Osteoblast (primary cell): ENCODE measurements around the gene CFAP54. TPM values are rescaled to one million over a fixed set of nuclear protein-coding genes. Genes with fewer than 3 reads are reported as not detected.
A peak's percentile ranks its signal among the peaks of the same experiment; 100 is the strongest.

Experiments used
- DNase-seq: peaks from one replicate; pipeline ENCODE4 v3.0.0; 2011; ENCODE audit warnings: low spot score, mixed read lengths; ENCODE audit not compliant: insufficient read length; ENCODE audit errors: missing footprints
- H2AFZ ChIP-seq: 2 replicates; pipeline ENCODE4 v1.6.0; 2011; ENCODE audit warnings: mild to moderate bottlenecking, low read length
- H3K27ac ChIP-seq: 2 replicates; pipeline ENCODE4 v1.5.1; 2011; ENCODE audit warnings: mild to moderate bottlenecking, low read depth, low read length, moderate library complexity
- H3K27me3 ChIP-seq: 2 replicates; pipeline ENCODE4 v1.6.0; 2012; ENCODE audit warnings: mild to moderate bottlenecking, control low read depth, inconsistent platforms, low read length, moderate library complexity; ENCODE audit not compliant: insufficient read depth
- H3K36me3 ChIP-seq: 2 replicates; pipeline ENCODE4 v1.5.1; 2011; ENCODE audit warnings: mild to moderate bottlenecking, low read length, control low read depth, moderate library complexity; ENCODE audit not compliant: insufficient read depth
- H3K4me1 ChIP-seq: 2 replicates; pipeline ENCODE4 v1.5.1; 2011; ENCODE audit warnings: mild to moderate bottlenecking, low read length, control low read depth, moderate library complexity; ENCODE audit not compliant: insufficient read depth
- H3K4me2 ChIP-seq: 2 replicates; pipeline ENCODE4 v1.6.0; 2011; ENCODE audit warnings: mild to moderate bottlenecking, low read length; ENCODE audit not compliant: insufficient read depth
- H3K4me3 ChIP-seq: fragments of 200-600 bp; sonication (generic); 3 replicates; pipeline ENCODE4 v1.5.1; 2012; ENCODE audit warnings: mild to moderate bottlenecking, low read length, inconsistent platforms; ENCODE audit not compliant: insufficient read depth
- H3K79me2 ChIP-seq: 2 replicates; pipeline ENCODE4 v1.6.0; 2012; ENCODE audit warnings: mild to moderate bottlenecking, low read length, control low read depth, inconsistent platforms; ENCODE audit not compliant: insufficient read depth
- H3K9me3 ChIP-seq: 2 replicates; pipeline ENCODE4 v1.5.1; 2011; ENCODE audit warnings: low read depth, low read length, control low read depth
- H4K20me1 ChIP-seq: 2 replicates; pipeline ENCODE4 v1.6.0; 2012; ENCODE audit warnings: mild to moderate bottlenecking, low read length, control low read depth; ENCODE audit not compliant: insufficient read depth
- CTCF ChIP-seq: IDR thresholded peaks from 2 replicates; pipeline ENCODE4 v1.5.1; 2011; ENCODE audit warnings: mild to moderate bottlenecking, low read depth, low read length, moderate library complexity; ENCODE audit errors: extremely low read depth
- total RNA-seq: library from RNA; depleted of rRNA; stranded (reverse); fragments of >200 nt; gene quantifications from 2 replicates; pipeline ENCODE4 v1.2.3, GENCODE V29; 2012

CFAP54 gene
- total RNA-seq, 1 donor, result 2.2 TPM

- Histone ChIP-seq H3K36me3 (no peaks in the 10 kb centered on the region), H3K4me3 (peak overlapping the region; percentile 17)
- peak; percentile 68 for DNase-seq
Observed at GRCh38 chr12:96878704-96879103, 389.3 kb downstream of the CFAP54 start.

GRCh38 chr12:96879301-96879700 is 389.9 kb downstream of the CFAP54 start:
- peak overlapping the region; percentile 48 for H3K4me2 ChIP-seq
- TF ChIP-seq CTCF, result no peak

More at GRCh38 chr12:96878704-96879103, 389.3 kb downstream of the CFAP54 start:
- H3K4me2 ChIP-seq, result peak overlapping the region; percentile 63
- H3K4me1 ChIP-seq, result peaks cover 39% of the 10 kb centered on the region
- no peaks in the 10 kb centered on the region for H3K79me2 ChIP-seq
- no peaks in the 10 kb centered on the region for H4K20me1 ChIP-seq
- no peaks in the 10 kb centered on the region for H3K9me3 ChIP-seq
- H2AFZ ChIP-seq, result peak overlapping the region; percentile 18
- peak overlapping the region; percentile 83 for H3K27ac ChIP-seq
- no peak for TF ChIP-seq CTCF
- no peaks in the 10 kb centered on the region for H3K27me3 ChIP-seq

GRCh38 chr12:96880220-96880619 is 390.8 kb downstream of the CFAP54 start:
- Histone ChIP-seq H3K4me1 (peaks cover 37% of the 10 kb centered on the region), H3K79me2 (no peaks in the 10 kb centered on the region), H4K20me1 (no peaks in the 10 kb centered on the region), H2AFZ (no peak overlapping the region), H3K4me2 (no peak overlapping the region), H3K4me3 (no peak overlapping the region), H3K27ac (no peak overlapping the region), H3K36me3 (no peaks in the 10 kb centered on the region), H3K9me3 (no peaks in the 10 kb centered on the region), H3K27me3 (no peaks in the 10 kb centered on the region)
- TF ChIP-seq CTCF, result no peak
- no peak for DNase-seq

More at GRCh38 chr12:96879301-96879700, 389.9 kb downstream of the CFAP54 start:
- H3K36me3 ChIP-seq, result no peaks in the 10 kb centered on the region
- peak overlapping the region; percentile 34 for H2AFZ ChIP-seq
- H3K9me3 ChIP-seq, result no peaks in the 10 kb centered on the region
- no peaks in the 10 kb centered on the region for H3K79me2 ChIP-seq
- H3K27me3 ChIP-seq, result no peaks in the 10 kb centered on the region
- peak overlapping the region; percentile 73 for H3K27ac ChIP-seq
- peak; percentile 68 for DNase-seq
- no peaks in the 10 kb centered on the region for H4K20me1 ChIP-seq
- no peak overlapping the region for H3K4me3 ChIP-seq
- H3K4me1 ChIP-seq, result peaks cover 39% of the 10 kb centered on the region

- no peak for TF ChIP-seq CTCF
- no peaks in the 10 kb centered on the region for H3K79me2 ChIP-seq
- no peaks in the 10 kb centered on the region for H4K20me1 ChIP-seq
- H3K9me3 ChIP-seq, result no peaks in the 10 kb centered on the region
- no peak overlapping the region for H3K27ac ChIP-seq
- H2AFZ ChIP-seq, result no peak overlapping the region
- H3K36me3 ChIP-seq, result no peaks in the 10 kb centered on the region
- H3K4me3 ChIP-seq, result no peak overlapping the region
- DNase-seq, result no peak
- H3K4me2 ChIP-seq, result no peak overlapping the region
- peaks cover 35% of the 10 kb centered on the region for H3K4me1 ChIP-seq
- no peaks in the 10 kb centered on the region for H3K27me3 ChIP-seq
Observed at GRCh38 chr12:96881608-96882007, 392.2 kb downstream of the CFAP54 start.
